K562 (cell line): Measurements from ENCODE around the gene EPHA1. TPM values are rescaled to one million over a fixed set of nuclear protein-coding genes. Genes with fewer than 3 reads are reported as not detected.

Experiments
- BRCA1 ChIP-seq, 2 experiments: fragments of 450-650 bp in 1 of 2; sonication (generic) in 1 of 2; formaldehyde crosslinking in 1 of 2; IDR thresholded peaks; 2 replicates each; pipeline versions ENCODE4 v1.5.0 to v1.6.1; 2017 to 2020; ENCODE audit warnings: mild to moderate bottlenecking in 1 of 2, missing genetic modification reagents in 1 of 2
- CBFA2T2 ChIP-seq: fragments of 450-650 bp; conservative IDR thresholded peaks from 2 replicates; pipeline ENCODE4 v1.6.1; 2017; ENCODE audit warnings: mild to moderate bottlenecking
- CREM ChIP-seq: IDR thresholded peaks from 2 replicates; pipeline ENCODE4 v1.6.1; 2014; ENCODE audit warnings: antibody characterized with exemption, low read depth
- DPF2 ChIP-seq: fragments of 450-650 bp; IDR thresholded peaks from 2 replicates; pipeline ENCODE4 v1.6.1; 2016
- EWSR1 ChIP-seq: fragments of 450-650 bp; IDR thresholded peaks from 2 replicates; pipeline ENCODE4 v1.6.1; 2018; ENCODE audit warnings: borderline replicate concordance, mild to moderate bottlenecking, low read depth, moderate library complexity; ENCODE audit not compliant: partially characterized antibody
- FUS ChIP-seq: fragments of 200-400 bp; formaldehyde crosslinking; optimal IDR thresholded peaks from 2 replicates; pipeline ENCODE3; 2017; ENCODE audit warnings: low read depth, low read length
- IFI16 ChIP-seq: fragments of 250-450 bp; sonication (Bioruptor Pico); IDR thresholded peaks from 2 replicates; pipeline ENCODE4 v2.1.2; 2022; ENCODE audit warnings: mild to moderate bottlenecking, inconsistent platforms
- KAT2B ChIP-seq: IDR thresholded peaks from one replicate; pipeline ENCODE4 v1.6.1; 2012; ENCODE audit warnings: low read depth, mild to moderate bottlenecking, control low read depth, inconsistent platforms, low read length, moderate library complexity
- KHSRP ChIP-seq: fragments of 450-650 bp; IDR thresholded peaks from 2 replicates; pipeline ENCODE4 v1.6.1; 2017
- KLF16 ChIP-seq: IDR thresholded peaks from 2 replicates; pipeline ENCODE4 v1.6.1; 2016; ENCODE audit warnings: antibody characterized with exemption
- MAFG ChIP-seq: fragments of 450-650 bp; conservative IDR thresholded peaks from 2 replicates; pipeline ENCODE4 v1.6.1; 2016; ENCODE audit warnings: missing genetic modification characterization, missing compliant biosample characterization
- MBD2 ChIP-seq: sonication (generic); IDR thresholded peaks from 2 replicates; pipeline ENCODE4 v1.6.1; 2016; ENCODE audit warnings: low read depth, borderline replicate concordance
- MECOM ChIP-seq: fragments of 250-450 bp; sonication (Bioruptor Pico); IDR thresholded peaks from 2 replicates; pipeline ENCODE4 v1.8.0; 2022; ENCODE audit warnings: inconsistent platforms
- PHF20 ChIP-seq: fragments of 450-650 bp; IDR thresholded peaks from 2 replicates; pipeline ENCODE4 v1.6.1; 2018; ENCODE audit not compliant: partially characterized antibody
- SLC30A9 ChIP-seq: fragments of 250-450 bp; sonication (Bioruptor Pico); IDR thresholded peaks from 2 replicates; pipeline ENCODE4 v1.8.0; 2022; ENCODE audit warnings: mild to moderate bottlenecking, moderate library complexity
- ZBTB7A ChIP-seq: IDR thresholded peaks from 2 replicates; pipeline ENCODE4 v1.6.1; 2011; ENCODE audit warnings: low read depth, mild to moderate bottlenecking, low read length, moderate library complexity, borderline replicate concordance; ENCODE audit not compliant: control insufficient read depth
- ZBTB8A ChIP-seq: fragments of 450-650 bp; IDR thresholded peaks from 2 replicates; pipeline ENCODE4 v1.6.1; 2018; ENCODE audit warnings: mild to moderate bottlenecking, moderate library complexity; ENCODE audit not compliant: partially characterized antibody
- ZNF551 ChIP-seq: fragments of 250-450 bp; sonication (Bioruptor Pico); IDR thresholded peaks from 2 replicates; pipeline ENCODE4 v1.5.0; 2021; ENCODE audit warnings: mild to moderate bottlenecking, moderate library complexity
- polyA plus RNA-seq, 8 experiments: library from polyadenylated mRNA; depleted of rRNA in 4 of 8; stranded (reverse) in 5 of 8; unstranded in 3 of 8; fragments of >200 nt; fragmentation: Nextera tagmentation in 2 of 8; fragmentation: Illumina TruSeq in 1 of 8; extraction: Ambion mirVana in 2 of 8; extraction: Trizol in 1 of 8; gene quantifications; 2 replicates each; pipeline versions ENCODE4 v1.2.1 to v1.2.3, GENCODE V29; 2011 to 2014; ENCODE audit warnings: inconsistent platforms in 1 of 8, missing spikeins in 1 of 8
- total RNA-seq, 7 experiments: library from RNA; depleted of rRNA in 6 of 7; stranded (reverse); fragments of >200 nt in 6 of 7; fragmentation: Illumina TruSeq in 2 of 7; extraction: Trizol in 2 of 7; gene quantifications; 2 replicates each; pipeline versions ENCODE4 v1.2.1 to v1.2.3, GENCODE V29; 2011 to 2021; ENCODE audit warnings: low replicate concordance in 1 of 7
- TF ChIP-seq, protein P1 (sequence below): fragments of 450-650 bp; formaldehyde crosslinking; IDR thresholded peaks from 2 replicates; pipeline ENCODE4 v1.4.0; 2022; ENCODE audit warnings: mild to moderate bottlenecking, moderate library complexity
- TF ChIP-seq, protein P2 (sequence below): fragments of 450-650 bp; formaldehyde crosslinking; IDR thresholded peaks from 2 replicates; pipeline ENCODE4 v1.4.0; 2020; ENCODE audit warnings: mild to moderate bottlenecking, moderate library complexity
- TF ChIP-seq, protein P3 (sequence below): fragments of 450-650 bp; formaldehyde crosslinking; IDR thresholded peaks from 2 replicates; pipeline ENCODE4 v1.4.0; 2020; ENCODE audit warnings: mild to moderate bottlenecking, moderate library complexity

The EPHA1 gene
- total and polyA plus RNA-seq, 9 of the 15 experiments (the other 6 are each of a cell fraction or from before 2014, with no cell fraction given), result 0.22 to 0.57 (median 0.32) TPM; not detected in 6

DNA sequence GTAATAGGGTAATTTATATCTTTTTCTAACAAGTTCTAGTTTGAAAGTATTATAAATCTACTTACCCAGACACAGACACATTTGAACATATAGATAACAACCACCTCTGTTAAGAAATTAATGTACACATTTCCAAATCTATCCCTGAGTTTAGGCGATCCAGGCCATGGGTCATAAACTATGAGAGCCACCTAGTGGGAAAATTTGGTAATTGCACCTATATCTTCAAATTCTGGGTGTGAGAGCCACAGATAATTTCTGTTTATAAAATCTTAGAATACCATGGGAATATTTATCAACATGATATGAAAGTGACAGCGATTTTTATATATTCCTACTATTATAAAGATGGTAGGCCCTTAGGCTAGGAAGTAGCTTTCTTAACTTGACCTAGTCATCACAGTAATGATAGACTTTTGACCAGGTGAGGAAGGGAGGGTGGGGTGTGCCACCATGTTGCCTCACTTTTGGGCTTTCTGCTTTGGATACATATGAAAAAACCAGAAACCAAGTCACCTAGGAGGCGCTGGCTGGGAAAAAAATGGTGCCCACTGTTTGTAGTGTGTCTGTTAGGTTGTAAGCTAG, 8.0 kb upstream of the EPHA1 start (continued):
- TF ChIP-seq BRCA1 (IDR thresholded peaks at IDR 0.05), result no peak
- TF ChIP-seq BRCA1 (CRISPR knock-in tag; IDR thresholded peaks at IDR 0.05), result no peak
- TF ChIP-seq, protein P1, sequence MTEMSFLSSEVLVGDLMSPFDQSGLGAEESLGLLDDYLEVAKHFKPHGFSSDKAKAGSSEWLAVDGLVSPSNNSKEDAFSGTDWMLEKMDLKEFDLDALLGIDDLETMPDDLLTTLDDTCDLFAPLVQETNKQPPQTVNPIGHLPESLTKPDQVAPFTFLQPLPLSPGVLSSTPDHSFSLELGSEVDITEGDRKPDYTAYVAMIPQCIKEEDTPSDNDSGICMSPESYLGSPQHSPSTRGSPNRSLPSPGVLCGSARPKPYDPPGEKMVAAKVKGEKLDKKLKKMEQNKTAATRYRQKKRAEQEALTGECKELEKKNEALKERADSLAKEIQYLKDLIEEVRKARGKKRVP, result no peak
- TF ChIP-seq KAT2B, result no peak
- TF ChIP-seq MECOM (CRISPR knock-in tag), result no peak
- no peak for TF ChIP-seq EWSR1
- no peak for TF ChIP-seq FUS
- no peak for TF ChIP-seq CBFA2T2
- TF ChIP-seq ZNF551 (CRISPR knock-in tag), result no peak
- peak; percentile 32; the same call in 1 of the 2 replicates for TF ChIP-seq KLF16
- TF ChIP-seq KHSRP, result no peak
- no peak for TF ChIP-seq MBD2
- no peak for TF ChIP-seq ZBTB8A
- no peak for TF ChIP-seq MAFG (tag)
- TF ChIP-seq SLC30A9 (CRISPR knock-in tag), result no peak
- no peak for TF ChIP-seq CREM
- TF ChIP-seq, protein P2, sequence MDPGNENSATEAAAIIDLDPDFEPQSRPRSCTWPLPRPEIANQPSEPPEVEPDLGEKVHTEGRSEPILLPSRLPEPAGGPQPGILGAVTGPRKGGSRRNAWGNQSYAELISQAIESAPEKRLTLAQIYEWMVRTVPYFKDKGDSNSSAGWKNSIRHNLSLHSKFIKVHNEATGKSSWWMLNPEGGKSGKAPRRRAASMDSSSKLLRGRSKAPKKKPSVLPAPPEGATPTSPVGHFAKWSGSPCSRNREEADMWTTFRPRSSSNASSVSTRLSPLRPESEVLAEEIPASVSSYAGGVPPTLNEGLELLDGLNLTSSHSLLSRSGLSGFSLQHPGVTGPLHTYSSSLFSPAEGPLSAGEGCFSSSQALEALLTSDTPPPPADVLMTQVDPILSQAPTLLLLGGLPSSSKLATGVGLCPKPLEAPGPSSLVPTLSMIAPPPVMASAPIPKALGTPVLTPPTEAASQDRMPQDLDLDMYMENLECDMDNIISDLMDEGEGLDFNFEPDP (CRISPR knock-in tag), result no peak
- no peak for TF ChIP-seq IFI16
- no peak for TF ChIP-seq DPF2
- no peak for TF ChIP-seq PHF20
- TF ChIP-seq, protein P3, sequence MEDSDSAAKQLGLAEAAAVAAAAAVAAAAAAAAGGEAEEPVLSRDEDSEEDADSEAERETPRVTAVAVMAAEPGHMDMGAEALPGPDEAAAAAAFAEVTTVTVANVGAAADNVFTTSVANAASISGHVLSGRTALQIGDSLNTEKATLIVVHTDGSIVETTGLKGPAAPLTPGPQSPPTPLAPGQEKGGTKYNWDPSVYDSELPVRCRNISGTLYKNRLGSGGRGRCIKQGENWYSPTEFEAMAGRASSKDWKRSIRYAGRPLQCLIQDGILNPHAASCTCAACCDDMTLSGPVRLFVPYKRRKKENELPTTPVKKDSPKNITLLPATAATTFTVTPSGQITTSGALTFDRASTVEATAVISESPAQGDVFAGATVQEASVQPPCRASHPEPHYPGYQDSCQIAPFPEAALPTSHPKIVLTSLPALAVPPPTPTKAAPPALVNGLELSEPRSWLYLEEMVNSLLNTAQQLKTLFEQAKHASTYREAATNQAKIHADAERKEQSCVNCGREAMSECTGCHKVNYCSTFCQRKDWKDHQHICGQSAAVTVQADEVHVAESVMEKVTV, result peak; percentile 71
- TF ChIP-seq ZBTB7A, result no peak
